HT-29 (cell line): ENCODE data around the gene CLEC4F. TPM values are rescaled to one million over a fixed set of nuclear protein-coding genes. Genes with fewer than 3 reads are reported as not detected.

Source experiments
- small RNA-seq: library from RNA; depleted of rRNA; stranded (forward); fragments of <200 nt; gene quantifications from one replicate; pipeline ENCODE3, GENCODE V24; 2014
- total RNA-seq: library from RNA; depleted of rRNA; stranded (reverse); fragments of >200 nt; shearing (Covaris generic); gene quantifications from 2 replicates; pipeline ENCODE4 v1.2.3, GENCODE V29; 2014; rRNA removed

The CLEC4F gene
- total RNA-seq, 1 experiment from 2014 or later: not detected

Small RNA genes lying within 50 kb of the gene (small RNA-seq; reads per million reads assigned to genes)
- not detected for gene HMGN2P21

Other genes starting within 250 kb of the CLEC4F start
- 0.71 and 0.73 TPM in 2 replicates for gene ADD2, start 52.4 kb downstream of the CLEC4F start, total RNA-seq
- gene FIGLA, start 30.0 kb downstream of the CLEC4F start, total RNA-seq: not detected in 2 replicates
- not detected in 2 replicates for gene CD207, start 15.2 kb upstream of the CLEC4F start, total RNA-seq
- 1.8 and 2.3 TPM in 2 replicates for gene VAX2, start 80.0 kb upstream of the CLEC4F start, total RNA-seq
- gene ATP6V1B1, start 115.3 kb upstream of the CLEC4F start, total RNA-seq: 32.8 and 43.9 TPM in 2 replicates
- 0.28 TPM in 1 of 2 replicates, not detected in the other for gene ANKRD53, start 158.0 kb upstream of the CLEC4F start, total RNA-seq
- 43.3 and 50.1 TPM in 2 replicates for gene TEX261, start 174.3 kb upstream of the CLEC4F start, total RNA-seq
- gene NAGK, start 248.0 kb upstream of the CLEC4F start, total RNA-seq: 17.8 and 29.7 TPM in 2 replicates